Gastroesophageal sphincter (tissue), 3 donors: ENCODE results near the gene CD96.

Source experiments
- CTCF ChIP-seq, 4 experiments: fragments of 200-600 bp in 2 of 4; fragments of 450-650 bp in 2 of 4; sonication (generic) in 1 of 4; IDR thresholded peaks; one replicate each; pipeline ENCODE4 v1.5.1; 2017 to 2019; ENCODE audit warnings: antibody characterized with exemption in 4 of 4, mild to moderate bottlenecking in 2 of 4, moderate library complexity in 2 of 4
- POLR2A ChIP-seq, 2 donors: fragments of 450-650 bp; IDR thresholded peaks; one replicate each; pipeline ENCODE4 v1.6.1; 2017; ENCODE audit warnings: antibody characterized with exemption in 2 of 2, mild to moderate bottlenecking in 2 of 2, moderate library complexity in 1 of 2
- POLR2AphosphoS5 ChIP-seq: sonication (generic); formaldehyde crosslinking; IDR thresholded peaks from one replicate; pipeline ENCODE4 v1.6.1; 2017; ENCODE audit warnings: antibody characterized with exemption

- TF ChIP-seq CTCF (IDR thresholded peaks at IDR 0.05) (no peak), POLR2A (IDR thresholded peaks at IDR 0.05) (no peak), POLR2AphosphoS5 (no peak)
These were observed 142.6 kb downstream of the CD96 start for GRCh38 chr3:111684640-111685039.
